ENCODE data around the gene MYPOP.

The MYPOP gene

DNA sequence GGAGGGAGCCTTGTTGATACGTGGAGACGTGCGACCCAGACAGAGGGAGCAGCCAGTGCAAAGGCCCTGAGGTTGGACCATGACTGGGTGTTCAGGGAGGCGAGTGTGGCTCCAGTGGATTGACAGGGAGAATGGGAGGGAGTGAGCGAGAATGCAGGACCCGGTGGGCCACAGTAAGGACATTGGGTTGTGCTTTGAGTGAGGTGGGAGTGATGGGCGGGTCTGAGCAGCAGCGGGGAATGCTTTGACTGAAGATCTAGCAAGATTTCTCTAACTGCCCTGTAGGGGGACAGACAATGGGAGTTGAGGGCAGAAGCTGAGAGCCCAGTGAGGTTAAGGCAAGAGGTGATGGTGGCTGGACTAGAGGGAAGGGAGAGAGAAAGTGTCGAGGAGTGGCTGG lies 19.9 kb upstream of the MYPOP start:
- DNase-seq (ENCODE audit: low read depth in 1 of 2, low spot score in 1 of 2): no peak
- H3K27me3 ChIP-seq (ENCODE audit: insufficient read depth, poor library complexity, severe bottlenecking): no peaks in the 10 kb centered on the region
- TF ChIP-seq, protein P1, sequence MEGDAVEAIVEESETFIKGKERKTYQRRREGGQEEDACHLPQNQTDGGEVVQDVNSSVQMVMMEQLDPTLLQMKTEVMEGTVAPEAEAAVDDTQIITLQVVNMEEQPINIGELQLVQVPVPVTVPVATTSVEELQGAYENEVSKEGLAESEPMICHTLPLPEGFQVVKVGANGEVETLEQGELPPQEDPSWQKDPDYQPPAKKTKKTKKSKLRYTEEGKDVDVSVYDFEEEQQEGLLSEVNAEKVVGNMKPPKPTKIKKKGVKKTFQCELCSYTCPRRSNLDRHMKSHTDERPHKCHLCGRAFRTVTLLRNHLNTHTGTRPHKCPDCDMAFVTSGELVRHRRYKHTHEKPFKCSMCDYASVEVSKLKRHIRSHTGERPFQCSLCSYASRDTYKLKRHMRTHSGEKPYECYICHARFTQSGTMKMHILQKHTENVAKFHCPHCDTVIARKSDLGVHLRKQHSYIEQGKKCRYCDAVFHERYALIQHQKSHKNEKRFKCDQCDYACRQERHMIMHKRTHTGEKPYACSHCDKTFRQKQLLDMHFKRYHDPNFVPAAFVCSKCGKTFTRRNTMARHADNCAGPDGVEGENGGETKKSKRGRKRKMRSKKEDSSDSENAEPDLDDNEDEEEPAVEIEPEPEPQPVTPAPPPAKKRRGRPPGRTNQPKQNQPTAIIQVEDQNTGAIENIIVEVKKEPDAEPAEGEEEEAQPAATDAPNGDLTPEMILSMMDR (IDR thresholded peaks at IDR 0.05; ENCODE audit: insufficient read depth, low read length): no peak
- TF ChIP-seq SPI1 (IDR thresholded peaks at IDR 0.05; ENCODE audit: borderline replicate concordance, low read depth): no peak
- no peak for TF ChIP-seq POLR2AphosphoS5 (IDR thresholded peaks at IDR 0.05; ENCODE audit: low read depth)
- no peak for TF ChIP-seq GABPA (IDR thresholded peaks at IDR 0.05; ENCODE audit: low read depth)
- TF ChIP-seq, protein P2, sequence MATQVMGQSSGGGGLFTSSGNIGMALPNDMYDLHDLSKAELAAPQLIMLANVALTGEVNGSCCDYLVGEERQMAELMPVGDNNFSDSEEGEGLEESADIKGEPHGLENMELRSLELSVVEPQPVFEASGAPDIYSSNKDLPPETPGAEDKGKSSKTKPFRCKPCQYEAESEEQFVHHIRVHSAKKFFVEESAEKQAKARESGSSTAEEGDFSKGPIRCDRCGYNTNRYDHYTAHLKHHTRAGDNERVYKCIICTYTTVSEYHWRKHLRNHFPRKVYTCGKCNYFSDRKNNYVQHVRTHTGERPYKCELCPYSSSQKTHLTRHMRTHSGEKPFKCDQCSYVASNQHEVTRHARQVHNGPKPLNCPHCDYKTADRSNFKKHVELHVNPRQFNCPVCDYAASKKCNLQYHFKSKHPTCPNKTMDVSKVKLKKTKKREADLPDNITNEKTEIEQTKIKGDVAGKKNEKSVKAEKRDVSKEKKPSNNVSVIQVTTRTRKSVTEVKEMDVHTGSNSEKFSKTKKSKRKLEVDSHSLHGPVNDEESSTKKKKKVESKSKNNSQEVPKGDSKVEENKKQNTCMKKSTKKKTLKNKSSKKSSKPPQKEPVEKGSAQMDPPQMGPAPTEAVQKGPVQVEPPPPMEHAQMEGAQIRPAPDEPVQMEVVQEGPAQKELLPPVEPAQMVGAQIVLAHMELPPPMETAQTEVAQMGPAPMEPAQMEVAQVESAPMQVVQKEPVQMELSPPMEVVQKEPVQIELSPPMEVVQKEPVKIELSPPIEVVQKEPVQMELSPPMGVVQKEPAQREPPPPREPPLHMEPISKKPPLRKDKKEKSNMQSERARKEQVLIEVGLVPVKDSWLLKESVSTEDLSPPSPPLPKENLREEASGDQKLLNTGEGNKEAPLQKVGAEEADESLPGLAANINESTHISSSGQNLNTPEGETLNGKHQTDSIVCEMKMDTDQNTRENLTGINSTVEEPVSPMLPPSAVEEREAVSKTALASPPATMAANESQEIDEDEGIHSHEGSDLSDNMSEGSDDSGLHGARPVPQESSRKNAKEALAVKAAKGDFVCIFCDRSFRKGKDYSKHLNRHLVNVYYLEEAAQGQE (IDR thresholded peaks at IDR 0.05; ENCODE audit: insufficient replicate concordance, low read depth): no peak
- H3K4me3 ChIP-seq (replicated peaks; ENCODE audit: insufficient read depth, low read length): no peak overlapping the region
- no peak overlapping the region for H3K27ac ChIP-seq (replicated peaks)

DNA sequence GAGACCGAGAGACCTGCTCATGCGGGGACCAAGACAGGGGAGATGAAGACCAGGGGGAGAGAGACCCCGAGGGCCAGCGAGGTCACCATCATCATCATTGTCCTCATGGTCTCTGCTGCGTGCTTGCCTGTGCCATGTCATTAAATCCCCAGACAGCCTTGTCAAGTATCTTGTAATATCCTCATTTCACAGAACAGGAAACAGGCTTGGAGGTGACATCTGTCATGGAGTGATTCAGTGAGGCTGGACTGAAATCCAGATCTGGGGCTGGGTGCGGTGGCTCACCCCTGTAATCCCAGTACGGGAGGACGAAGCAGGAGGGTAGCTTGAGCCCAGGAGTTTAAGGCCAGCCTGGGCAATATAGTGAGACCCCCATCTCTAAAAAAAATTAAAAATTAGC lies 18.0 kb upstream of the MYPOP start:
- Histone ChIP-seq H3K27ac (replicated peaks) (no peak overlapping the region), H3K4me3 (replicated peaks; ENCODE audit: insufficient read depth, low read length) (no peak overlapping the region), H3K27me3 (ENCODE audit: insufficient read depth, poor library complexity, severe bottlenecking) (no peaks in the 10 kb centered on the region)
- no peak for DNase-seq (ENCODE audit: low read depth in 1 of 2, low spot score in 1 of 2)
- no peak for TF ChIP-seq POLR2AphosphoS5 (IDR thresholded peaks at IDR 0.05; ENCODE audit: low read depth)
- TF ChIP-seq GABPA (IDR thresholded peaks at IDR 0.05; ENCODE audit: low read depth): no peak
- TF ChIP-seq, protein P2 (IDR thresholded peaks at IDR 0.05; ENCODE audit: insufficient replicate concordance, low read depth): no peak
- no peak for TF ChIP-seq SPI1 (IDR thresholded peaks at IDR 0.05; ENCODE audit: borderline replicate concordance, low read depth)
- TF ChIP-seq, protein P1 (IDR thresholded peaks at IDR 0.05; ENCODE audit: insufficient read depth, low read length): no peak

DNA sequence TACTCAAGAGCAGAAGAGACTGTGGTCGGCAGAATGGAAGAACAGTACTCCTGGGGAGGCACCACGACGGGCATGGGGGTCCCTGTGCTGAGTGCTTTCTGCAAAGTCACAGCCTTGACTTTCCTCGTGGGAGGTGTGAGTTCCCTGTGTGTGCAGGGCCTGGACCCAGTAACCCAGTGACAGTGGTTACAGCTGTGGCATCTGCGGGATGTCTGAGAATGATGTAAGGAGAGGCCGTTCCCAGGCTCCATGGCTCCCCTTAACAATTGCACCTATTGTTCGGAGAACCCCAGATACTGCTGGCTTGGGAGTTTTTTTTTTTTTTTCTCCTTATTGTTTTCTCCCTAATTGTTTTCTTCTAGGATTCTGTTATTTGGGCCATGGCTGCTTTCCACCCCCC lies 17.3 kb upstream of the MYPOP start:
- Histone ChIP-seq H3K27ac (replicated peaks) (no peak overlapping the region), H3K27me3 (ENCODE audit: insufficient read depth, poor library complexity, severe bottlenecking) (no peaks in the 10 kb centered on the region), H3K4me3 (replicated peaks; ENCODE audit: insufficient read depth, low read length) (no peak overlapping the region)
- TF ChIP-seq, protein P1 (IDR thresholded peaks at IDR 0.05; ENCODE audit: insufficient read depth, low read length): no peak
- DNase-seq (ENCODE audit: low read depth in 1 of 2, low spot score in 1 of 2): no peak

DNA sequence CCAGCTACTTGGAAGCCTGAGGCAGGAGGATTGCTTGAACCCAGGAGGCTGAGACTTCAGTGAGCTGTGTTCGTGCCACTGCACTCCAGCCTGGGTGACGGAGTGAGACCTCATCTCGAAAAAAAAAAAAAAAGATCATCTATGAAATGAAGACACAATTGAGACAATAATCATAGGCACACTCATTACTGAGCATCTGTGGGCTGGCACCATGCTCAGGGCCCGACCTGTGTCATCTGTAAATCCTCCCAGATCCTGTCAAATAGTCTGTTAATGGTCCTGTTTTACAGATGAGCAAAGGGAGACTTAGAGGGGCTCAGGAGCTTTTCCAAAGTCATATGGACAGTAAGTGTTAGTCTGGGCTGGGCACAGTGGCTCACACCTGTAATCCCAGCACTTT lies 16.3 kb upstream of the MYPOP start:
- no peak for DNase-seq (ENCODE audit: low read depth in 1 of 2, low spot score in 1 of 2)
- no peak overlapping the region for H3K27ac ChIP-seq (replicated peaks)
- TF ChIP-seq, protein P2 (IDR thresholded peaks at IDR 0.05; ENCODE audit: insufficient replicate concordance, low read depth): no peak
- TF ChIP-seq, protein P1 (IDR thresholded peaks at IDR 0.05; ENCODE audit: insufficient read depth, low read length): no peak
- TF ChIP-seq POLR2AphosphoS5 (IDR thresholded peaks at IDR 0.05; ENCODE audit: low read depth) (no peak), SPI1 (IDR thresholded peaks at IDR 0.05; ENCODE audit: borderline replicate concordance, low read depth) (no peak), GABPA (IDR thresholded peaks at IDR 0.05; ENCODE audit: low read depth) (no peak)
- H3K4me3 ChIP-seq (replicated peaks; ENCODE audit: insufficient read depth, low read length): no peak overlapping the region
- no peaks in the 10 kb centered on the region for H3K27me3 ChIP-seq (ENCODE audit: insufficient read depth, poor library complexity, severe bottlenecking)
